ENCODE measurements around the gene SLIT2.

SLIT2 gene

GRCh38 chr4:20276848-20277247, 25.1 kb downstream of the SLIT2 start:
- Histone ChIP-seq H2AFZ (ENCODE audit: low read length) (no peak overlapping the region), H3K79me2 (ENCODE audit: insufficient read depth, low read length) (no peaks in the 10 kb centered on the region), H3K4me3 (ENCODE audit: low read depth, low read length, poor library complexity, severe bottlenecking) (no peak overlapping the region), H3K27me3 (ENCODE audit: insufficient read depth, low read length) (no peaks in the 10 kb centered on the region), H3K27ac (ENCODE audit: low read depth, low read length, poor library complexity, severe bottlenecking) (no peak overlapping the region), H3K4me1 (ENCODE audit: insufficient read depth, low read length, severe bottlenecking) (no peaks in the 10 kb centered on the region), H4K20me1 (ENCODE audit: insufficient read depth, low read length) (no peaks in the 10 kb centered on the region), H3K4me2 (ENCODE audit: low read length) (no peak overlapping the region), H3K9me3 (ENCODE audit: low read length) (no peaks in the 10 kb centered on the region), H3K9ac (ENCODE audit: low read length) (no peak overlapping the region), H3K9me2 (ENCODE audit: low read depth, low read length) (no peaks in the 10 kb centered on the region), H3F3A (ENCODE audit: insufficient read depth, low read length) (no peaks in the 10 kb centered on the region), H3K36me3 (ENCODE audit: insufficient read depth, low read length) (no peaks in the 10 kb centered on the region)
- TF ChIP-seq CTCF (IDR thresholded peaks at IDR 0.05; ENCODE audit: low read length): no peak
- TF ChIP-seq EZH2 (IDR thresholded peaks at IDR 0.05; ENCODE audit: borderline replicate concordance, low read length): no peak

- no peaks in the 10 kb centered on the region for H4K20me1 ChIP-seq (ENCODE audit: insufficient read depth, low read length)
- no peak overlapping the region for H3K9ac ChIP-seq (ENCODE audit: low read length)
- H3F3A ChIP-seq (ENCODE audit: insufficient read depth, low read length): no peaks in the 10 kb centered on the region
- H3K4me3 ChIP-seq (ENCODE audit: low read depth, low read length, poor library complexity, severe bottlenecking): no peak overlapping the region
- no peaks in the 10 kb centered on the region for H3K79me2 ChIP-seq (ENCODE audit: insufficient read depth, low read length)
- H3K4me2 ChIP-seq (ENCODE audit: low read length): no peak overlapping the region
- no peaks in the 10 kb centered on the region for H3K9me3 ChIP-seq (ENCODE audit: low read length)
- no peaks in the 10 kb centered on the region for H3K36me3 ChIP-seq (ENCODE audit: insufficient read depth, low read length)
- H2AFZ ChIP-seq (ENCODE audit: low read length): no peak overlapping the region
- no peak overlapping the region for H3K27ac ChIP-seq (ENCODE audit: low read depth, low read length, poor library complexity, severe bottlenecking)
- H3K4me1 ChIP-seq (ENCODE audit: insufficient read depth, low read length, severe bottlenecking): no peaks in the 10 kb centered on the region
- no peak for TF ChIP-seq CTCF (IDR thresholded peaks at IDR 0.05; ENCODE audit: low read length)
- no peak for TF ChIP-seq EZH2 (IDR thresholded peaks at IDR 0.05; ENCODE audit: borderline replicate concordance, low read length)
- H3K27me3 ChIP-seq (ENCODE audit: insufficient read depth, low read length): no peaks in the 10 kb centered on the region
- no peaks in the 10 kb centered on the region for H3K9me2 ChIP-seq (ENCODE audit: low read depth, low read length)
Measured at GRCh38 chr4:20278195-20278594, 26.5 kb downstream of the SLIT2 start.

- no peak overlapping the region for H2AFZ ChIP-seq (ENCODE audit: low read length)
- H3K36me3 ChIP-seq (ENCODE audit: insufficient read depth, low read length): no peaks in the 10 kb centered on the region
- no peak overlapping the region for H3K9ac ChIP-seq (ENCODE audit: low read length)
- no peaks in the 10 kb centered on the region for H3K4me1 ChIP-seq (ENCODE audit: insufficient read depth, low read length, severe bottlenecking)
- H3K4me3 ChIP-seq (ENCODE audit: low read depth, low read length, poor library complexity, severe bottlenecking): no peak overlapping the region
- TF ChIP-seq CTCF (IDR thresholded peaks at IDR 0.05; ENCODE audit: low read length): no peak
- TF ChIP-seq EZH2 (IDR thresholded peaks at IDR 0.05; ENCODE audit: borderline replicate concordance, low read length): no peak
- H3K79me2 ChIP-seq (ENCODE audit: insufficient read depth, low read length): no peaks in the 10 kb centered on the region
- H3K27me3 ChIP-seq (ENCODE audit: insufficient read depth, low read length): no peaks in the 10 kb centered on the region
- no peaks in the 10 kb centered on the region for H3F3A ChIP-seq (ENCODE audit: insufficient read depth, low read length)
- H3K9me3 ChIP-seq (ENCODE audit: low read length): no peaks in the 10 kb centered on the region
- no peak overlapping the region for H3K27ac ChIP-seq (ENCODE audit: low read depth, low read length, poor library complexity, severe bottlenecking)
- no peak overlapping the region for H3K4me2 ChIP-seq (ENCODE audit: low read length)
- H3K9me2 ChIP-seq (ENCODE audit: low read depth, low read length): no peaks in the 10 kb centered on the region
- no peaks in the 10 kb centered on the region for H4K20me1 ChIP-seq (ENCODE audit: insufficient read depth, low read length)
Measured at GRCh38 chr4:20279381-20279780, 27.7 kb downstream of the SLIT2 start.

Data from OCI-LY1 (cell line).